Sigmoid colon (tissue), 7 donors: Measurements from ENCODE around the gene DDX28. TPM values are rescaled to one million over a fixed set of nuclear protein-coding genes. Genes with fewer than 3 reads are reported as not detected.
A peak's percentile ranks its signal among the peaks of the same experiment; 100 is the strongest.

Source experiments
- DNase-seq: peaks from one replicate; pipeline ENCODE4 v3.0.0-alpha.2; 2019
- H3K27ac ChIP-seq, 4 donors: fragments of 200-600 bp; sonication (generic); one replicate each; pipeline ENCODE4 v1.5.1; 2016 to 2019; ENCODE audit warnings: mild to moderate bottlenecking in 1 of 4
- H3K27me3 ChIP-seq, 3 donors: fragments of 200-600 bp; sonication (generic); one replicate each; pipeline ENCODE4 v1.5.1; 2019; ENCODE audit warnings: mild to moderate bottlenecking in 1 of 3
- H3K36me3 ChIP-seq, 4 donors: fragments of 200-600 bp; sonication (generic); one replicate each; pipeline ENCODE4 v1.5.1; 2016 to 2019
- H3K4me1 ChIP-seq, 4 donors: fragments of 200-600 bp; sonication (generic); one replicate each; pipeline ENCODE4 v1.5.1; 2017 to 2019
- H3K4me3 ChIP-seq, 4 donors: fragments of 200-600 bp; sonication (generic); one replicate each; pipeline ENCODE4 v1.5.1; 2017 to 2019; ENCODE audit warnings: mild to moderate bottlenecking in 2 of 4, moderate library complexity in 1 of 4
- H3K9me3 ChIP-seq, 4 donors: fragments of 200-600 bp in 3 of 4; sonication (generic) in 3 of 4; one replicate each; pipeline versions ENCODE4 v1.5.1 to v1.6.1; 2013 to 2019
- EP300 ChIP-seq, 4 donors: sonication (generic); formaldehyde crosslinking; IDR thresholded peaks; one replicate each; pipeline ENCODE4 v1.6.1; 2017; ENCODE audit warnings: antibody characterized with exemption in 4 of 4
- POLR2A ChIP-seq, 2 donors: fragments of 450-650 bp; IDR thresholded peaks; one replicate each; pipeline ENCODE4 v1.6.1; 2016; ENCODE audit warnings: antibody characterized with exemption in 2 of 2, mild to moderate bottlenecking in 2 of 2, moderate library complexity in 2 of 2
- POLR2AphosphoS5 ChIP-seq, 4 donors: sonication (generic); formaldehyde crosslinking; IDR thresholded peaks; one replicate each; pipeline ENCODE4 v1.6.1; 2017; ENCODE audit warnings: antibody characterized with exemption in 4 of 4
- WGBS, 2 donors: extraction: QIAGEN DNeasy Blood & Tissue Kit; methylation state at CpG; one replicate each; pipeline ENCODE4 v1.1.7; 2013; 5-methylcytosine and 5-hydroxymethylcytosine counted together
- intact Hi-C: fragments of 100-400 bp; cut with DNase I; formaldehyde crosslinking; loops from one replicate; pipeline ENCODE4 v1.15.1; 2023
- polyA plus RNA-seq, 3 donors: library from polyadenylated mRNA; stranded (reverse); fragments of 200-250 nt; gene quantifications; one replicate each; pipeline ENCODE4 v1.2.3, GENCODE V29; 2013
- total RNA-seq, 4 donors: library from RNA; depleted of rRNA; stranded (reverse); fragments of >200 nt; gene quantifications; one replicate each; pipeline ENCODE4 v1.1.0, GENCODE V29; 2016
- TF ChIP-seq, protein P1 (sequence below), 4 experiments: fragments of 450-650 bp in 3 of 4; fragments of 200-600 bp in 1 of 4; IDR thresholded peaks; one replicate each; pipeline ENCODE4 v1.5.1; 2016 to 2019; ENCODE audit warnings: antibody characterized with exemption in 4 of 4, mild to moderate bottlenecking in 3 of 4, moderate library complexity in 2 of 4
- donor health status: healthy with polysubstance abuse.
- donor health status: Bipolar disorder and iron deficiency.
- donor health status: healthy.

The DDX28 gene
- total and polyA plus RNA-seq, 7 donors = 3.0 to 12.8 (median 5.2) TPM

DNA sequence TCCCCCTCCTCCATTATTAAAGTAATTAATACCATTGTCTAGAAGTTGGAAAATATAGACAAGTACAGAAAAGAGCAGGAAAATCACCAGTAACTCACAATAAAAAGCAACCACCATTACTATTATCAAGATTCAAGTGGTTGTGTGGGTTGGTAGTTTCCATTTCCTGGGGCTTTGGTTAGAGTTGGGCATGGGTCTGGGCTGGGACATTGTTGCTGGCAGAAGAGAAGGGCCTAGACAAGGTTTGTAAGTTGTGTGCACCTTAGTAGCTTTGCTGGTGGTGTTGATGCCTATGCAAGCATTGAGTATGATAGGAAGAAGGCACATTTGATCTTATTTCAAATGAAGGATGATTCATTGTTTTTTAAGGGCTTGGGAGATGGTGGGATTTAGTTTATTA lies 36.8 kb upstream of the DDX28 start:
- intact Hi-C loops = no loop called here
- Histone ChIP-seq H3K27ac (no peak overlapping the region), H3K9me3 (no peaks in the 10 kb centered on the region), H3K4me3 (no peak overlapping the region), H3K27me3 (no peaks in the 10 kb centered on the region), H3K4me1 (peaks cover 0 to 11% (median 3%) of the 10 kb centered on the region in 4 donors), H3K36me3 (peaks cover 0 to 40% (median 0%) of the 10 kb centered on the region in 4 donors)
- peak; percentile 4 for DNase-seq
- no peak for TF ChIP-seq EP300 (IDR thresholded peaks at IDR 0.05)
- TF ChIP-seq, protein P1, sequence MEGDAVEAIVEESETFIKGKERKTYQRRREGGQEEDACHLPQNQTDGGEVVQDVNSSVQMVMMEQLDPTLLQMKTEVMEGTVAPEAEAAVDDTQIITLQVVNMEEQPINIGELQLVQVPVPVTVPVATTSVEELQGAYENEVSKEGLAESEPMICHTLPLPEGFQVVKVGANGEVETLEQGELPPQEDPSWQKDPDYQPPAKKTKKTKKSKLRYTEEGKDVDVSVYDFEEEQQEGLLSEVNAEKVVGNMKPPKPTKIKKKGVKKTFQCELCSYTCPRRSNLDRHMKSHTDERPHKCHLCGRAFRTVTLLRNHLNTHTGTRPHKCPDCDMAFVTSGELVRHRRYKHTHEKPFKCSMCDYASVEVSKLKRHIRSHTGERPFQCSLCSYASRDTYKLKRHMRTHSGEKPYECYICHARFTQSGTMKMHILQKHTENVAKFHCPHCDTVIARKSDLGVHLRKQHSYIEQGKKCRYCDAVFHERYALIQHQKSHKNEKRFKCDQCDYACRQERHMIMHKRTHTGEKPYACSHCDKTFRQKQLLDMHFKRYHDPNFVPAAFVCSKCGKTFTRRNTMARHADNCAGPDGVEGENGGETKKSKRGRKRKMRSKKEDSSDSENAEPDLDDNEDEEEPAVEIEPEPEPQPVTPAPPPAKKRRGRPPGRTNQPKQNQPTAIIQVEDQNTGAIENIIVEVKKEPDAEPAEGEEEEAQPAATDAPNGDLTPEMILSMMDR (IDR thresholded peaks at IDR 0.05) = no peak

DNA sequence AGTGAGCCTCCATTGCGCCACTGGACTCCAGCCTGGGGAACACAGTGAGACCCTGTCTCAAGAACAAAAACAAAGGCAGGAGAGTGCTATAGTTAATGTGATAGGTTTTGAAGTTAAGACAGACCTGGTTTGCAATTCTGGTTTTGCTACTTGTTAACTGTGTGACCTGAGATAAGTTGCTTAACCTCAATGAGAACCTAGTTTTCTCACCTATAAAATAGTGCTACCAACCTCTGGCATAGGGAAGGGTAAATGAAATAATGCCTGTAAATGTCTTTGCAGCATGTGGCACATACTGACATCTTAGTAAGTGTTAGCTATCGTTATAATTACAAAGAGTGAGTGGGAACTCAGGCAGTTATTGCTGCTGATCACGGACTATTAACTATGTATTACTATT lies 32.4 kb upstream of the DDX28 start:
- DNase-seq = peak; percentile 15

DNA sequence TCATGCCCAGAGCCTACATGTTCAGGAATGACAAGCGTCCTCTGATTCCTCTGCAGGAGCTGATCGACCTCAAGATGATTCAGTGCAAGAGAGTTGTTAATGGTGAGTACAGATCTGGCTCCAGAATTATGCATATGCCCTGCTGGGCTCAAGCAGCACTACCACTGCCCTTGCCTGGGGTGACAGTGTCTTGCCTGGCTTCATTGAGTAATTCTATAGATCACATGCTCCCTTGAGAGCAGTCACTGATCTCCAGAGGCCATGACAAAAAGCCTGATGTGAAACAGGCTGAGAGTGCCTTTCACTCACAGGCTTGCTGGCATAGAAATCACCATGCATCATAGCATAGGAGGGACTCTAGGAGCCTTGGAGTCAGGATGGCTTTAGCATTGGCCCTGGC lies 26.4 kb upstream of the DDX28 start:
- Histone ChIP-seq H3K27ac (no peak overlapping the region), H3K4me1 (no peaks in the 10 kb centered on the region), H3K27me3 (no peaks in the 10 kb centered on the region), H3K36me3 (peaks cover 0 to 49% (median 4%) of the 10 kb centered on the region in 4 donors), H3K9me3 (no peaks in the 10 kb centered on the region), H3K4me3 (no peak overlapping the region)
- TF ChIP-seq EP300 (IDR thresholded peaks at IDR 0.05) (no peak), POLR2AphosphoS5 (IDR thresholded peaks at IDR 0.05) (no peak), POLR2A (IDR thresholded peaks at IDR 0.05) (no peak)
- TF ChIP-seq, protein P1 (IDR thresholded peaks at IDR 0.05) = no peak
- intact Hi-C loops = no loop called here
- 94 to 97% methylated on average over 2 of the region's 2 CpGs for WGBS, 2 donors
- DNase-seq = peak; percentile 20

More for the DNA sequence above, 32.4 kb upstream of the DDX28 start:
- Histone ChIP-seq H3K27ac (no peak overlapping the region), H3K4me3 (no peak overlapping the region), H3K4me1 (no peaks in the 10 kb centered on the region), H3K9me3 (no peaks in the 10 kb centered on the region), H3K36me3 (peaks cover 0 to 53% (median 0%) of the 10 kb centered on the region in 4 donors), H3K27me3 (no peaks in the 10 kb centered on the region)
- TF ChIP-seq EP300 (IDR thresholded peaks at IDR 0.05) = no peak
- no peak for TF ChIP-seq POLR2A (IDR thresholded peaks at IDR 0.05)
- TF ChIP-seq, protein P1 (IDR thresholded peaks at IDR 0.05) = no peak
- no peak for TF ChIP-seq POLR2AphosphoS5 (IDR thresholded peaks at IDR 0.05)
- WGBS, 2 donors = 94 to 95% methylated on average over 3 of the region's 3 CpGs
- intact Hi-C loops = no loop called here

DNA sequence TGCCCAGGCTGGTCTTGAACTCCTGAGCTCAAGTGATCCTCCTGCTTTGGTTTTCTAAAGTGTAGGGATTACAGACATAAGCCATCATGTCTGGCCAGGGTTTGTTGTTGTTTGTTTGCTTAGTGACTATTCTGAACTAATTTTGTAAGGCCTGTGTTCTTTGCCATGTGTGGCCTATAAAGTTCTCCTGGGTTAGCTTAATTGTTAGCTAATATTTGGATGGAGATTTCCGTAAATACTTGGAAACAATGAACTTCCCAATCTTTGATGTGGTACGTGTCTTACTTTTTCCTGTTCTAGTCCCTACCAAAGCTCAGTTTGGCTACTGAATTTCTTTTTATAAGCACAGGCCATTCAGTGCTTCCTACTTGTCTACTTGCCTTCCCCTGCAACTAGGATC lies 25.0 kb upstream of the DDX28 start:
- Histone ChIP-seq H3K4me1 (no peaks in the 10 kb centered on the region), H3K36me3 (peaks cover 0 to 34% (median 4%) of the 10 kb centered on the region in 4 donors), H3K9me3 (no peaks in the 10 kb centered on the region), H3K4me3 (no peak overlapping the region), H3K27me3 (no peaks in the 10 kb centered on the region), H3K27ac (no peak overlapping the region)
- WGBS, 2 donors = 92 to 95% methylated on average over 2 of the region's 2 CpGs
- TF ChIP-seq POLR2A (IDR thresholded peaks at IDR 0.05) (no peak), EP300 (IDR thresholded peaks at IDR 0.05) (no peak), POLR2AphosphoS5 (IDR thresholded peaks at IDR 0.05) (no peak)
- TF ChIP-seq, protein P1 (IDR thresholded peaks at IDR 0.05) = no peak
- no peak for DNase-seq
- intact Hi-C loops = no loop called here

DNA sequence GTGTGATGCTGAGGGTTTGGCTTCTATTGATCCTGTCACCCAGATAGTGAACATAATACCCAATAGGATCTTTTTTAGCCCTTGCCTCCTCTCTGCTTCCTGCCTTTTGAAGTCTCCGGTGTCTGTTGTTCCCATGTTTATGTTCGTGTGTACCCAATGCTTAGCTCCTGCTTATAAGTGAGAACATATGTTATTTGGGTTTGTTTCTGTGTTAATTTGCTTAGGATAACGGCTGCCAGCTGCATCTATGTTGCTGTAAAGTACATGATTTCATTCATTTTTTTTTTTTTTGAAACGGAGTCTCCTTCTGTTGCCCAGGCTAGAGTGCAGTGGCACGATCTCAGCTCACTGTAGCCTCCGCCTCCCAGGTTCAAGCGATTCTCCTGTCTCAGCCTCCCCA lies 23.1 kb upstream of the DDX28 start:
- no peaks in the 10 kb centered on the region for H3K9me3 ChIP-seq
- H3K36me3 ChIP-seq = peaks cover 0 to 25% (median 4%) of the 10 kb centered on the region in 4 donors
- no peaks in the 10 kb centered on the region for H3K27me3 ChIP-seq
- TF ChIP-seq EP300 (IDR thresholded peaks at IDR 0.05) = no peak
- TF ChIP-seq POLR2A (IDR thresholded peaks at IDR 0.05) = no peak
- TF ChIP-seq, protein P1 (IDR thresholded peaks at IDR 0.05) = no peak
- TF ChIP-seq POLR2AphosphoS5 (IDR thresholded peaks at IDR 0.05) = no peak
- 84 to 88% methylated on average over 7 of the region's 7 CpGs for WGBS, 2 donors
- H3K4me1 ChIP-seq = no peaks in the 10 kb centered on the region
- H3K27ac ChIP-seq = no peak overlapping the region
- no peak for DNase-seq
- intact Hi-C loops = no loop called here
- H3K4me3 ChIP-seq = no peak overlapping the region
